ENCODE measurements around the gene PPM1H.
"Not testable (repeated sequence)": the region's sequence is repeated elsewhere in the genome, so short reads cannot be mapped to it uniquely, and the experiment has no call there.

Gene PPM1H

GRCh38 chr12:62966446-62966989 lies 31.6 kb upstream of the PPM1H start:
- H3K9ac ChIP-seq (ENCODE audit: low read length); H3K4me1 ChIP-seq (ENCODE audit: control insufficient read depth, insufficient read depth, low read length); H3K36me3 ChIP-seq (ENCODE audit: control insufficient read depth, insufficient read depth, low read length, severe bottlenecking); H3K4me3 ChIP-seq (ENCODE audit: low read length); H3K9me3 ChIP-seq (ENCODE audit: control insufficient read depth, low read length); H3K27me3 ChIP-seq (replicated peaks; ENCODE audit: control insufficient read depth, insufficient read depth, low read length); DNase-seq (ENCODE audit: low read depth): not testable (repeated sequence)

DNA sequence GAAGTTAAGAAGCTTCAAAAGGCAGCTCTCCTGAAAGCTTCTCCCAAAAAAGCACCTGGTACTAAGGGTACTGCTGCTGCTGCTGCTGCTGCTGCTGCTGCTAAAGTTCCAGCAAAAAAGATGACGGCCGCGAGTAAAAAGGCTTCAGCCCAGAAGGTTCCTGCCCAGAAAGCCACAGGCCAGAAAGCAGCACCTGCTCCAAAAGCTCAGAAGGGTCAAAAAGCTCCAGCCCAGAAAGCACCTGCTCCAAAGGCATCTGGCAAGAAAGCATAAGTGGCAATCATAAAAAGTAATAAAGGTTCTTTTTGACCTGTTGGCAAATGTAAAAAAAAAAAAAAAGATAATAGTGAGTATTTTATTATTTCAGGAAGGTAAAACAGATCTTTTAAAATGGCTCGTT lies 30.8 kb upstream of the PPM1H start:
- not testable (repeated sequence) for H3K4me3 ChIP-seq (ENCODE audit: low read length); DNase-seq (ENCODE audit: low read depth); H3K27me3 ChIP-seq (replicated peaks; ENCODE audit: control insufficient read depth, insufficient read depth, low read length); H3K36me3 ChIP-seq (ENCODE audit: control insufficient read depth, insufficient read depth, low read length, severe bottlenecking); H3K4me1 ChIP-seq (ENCODE audit: control insufficient read depth, insufficient read depth, low read length); H3K9ac ChIP-seq (ENCODE audit: low read length); H3K9me3 ChIP-seq (ENCODE audit: control insufficient read depth, low read length)

DNA sequence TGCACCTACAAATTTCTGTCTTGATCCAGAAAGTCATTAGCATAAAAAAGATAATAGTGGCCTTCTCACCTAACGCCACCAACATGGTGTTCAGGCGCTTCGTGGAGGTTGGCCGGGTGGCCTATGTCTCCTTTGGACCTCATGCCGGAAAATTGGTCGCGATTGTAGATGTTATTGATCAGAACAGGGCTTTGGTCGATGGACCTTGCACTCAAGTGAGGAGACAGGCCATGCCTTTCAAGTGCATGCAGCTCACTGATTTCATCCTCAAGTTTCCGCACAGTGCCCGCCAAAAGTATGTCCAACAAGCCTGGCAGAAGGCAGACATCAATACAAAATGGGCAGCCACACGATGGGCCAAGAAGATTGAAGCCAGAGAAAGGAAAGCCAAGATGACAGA lies 30.3 kb upstream of the PPM1H start:
- H3K27me3 ChIP-seq (replicated peaks; ENCODE audit: control insufficient read depth, insufficient read depth, low read length); H3K9ac ChIP-seq (ENCODE audit: low read length); H3K4me3 ChIP-seq (ENCODE audit: low read length); H3K36me3 ChIP-seq (ENCODE audit: control insufficient read depth, insufficient read depth, low read length, severe bottlenecking); DNase-seq (ENCODE audit: low read depth); H3K9me3 ChIP-seq (ENCODE audit: control insufficient read depth, low read length); H3K4me1 ChIP-seq (ENCODE audit: control insufficient read depth, insufficient read depth, low read length): not testable (repeated sequence)

DNA sequence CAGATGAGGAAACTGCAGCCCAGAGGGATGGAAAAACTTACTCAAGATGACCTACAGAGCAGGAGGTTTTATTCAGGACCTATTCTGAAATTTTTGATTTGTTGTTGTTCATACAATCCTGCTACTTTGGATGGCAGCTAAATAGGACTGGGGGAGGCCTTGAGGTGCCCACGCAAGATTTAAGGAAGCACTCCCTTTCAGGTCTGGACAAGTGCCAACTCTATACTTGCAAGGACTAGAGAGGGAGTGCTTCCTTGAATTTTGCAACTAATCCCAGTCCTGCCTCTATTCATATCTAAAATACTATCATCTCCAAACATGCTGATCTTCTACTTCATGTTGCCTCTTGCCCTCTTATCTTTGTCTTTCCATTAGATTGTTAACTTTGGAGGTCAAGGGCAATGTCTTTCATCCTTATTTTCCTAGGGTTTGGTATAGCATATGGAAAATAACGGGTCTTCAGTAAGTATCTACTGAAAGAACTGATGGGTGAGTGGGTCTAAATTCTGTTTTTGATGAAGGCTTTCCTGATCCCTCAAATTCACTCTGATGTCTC lies 28.6 kb upstream of the PPM1H start:
- no peak overlapping the region for H3K9ac ChIP-seq (ENCODE audit: low read length)

DNA sequence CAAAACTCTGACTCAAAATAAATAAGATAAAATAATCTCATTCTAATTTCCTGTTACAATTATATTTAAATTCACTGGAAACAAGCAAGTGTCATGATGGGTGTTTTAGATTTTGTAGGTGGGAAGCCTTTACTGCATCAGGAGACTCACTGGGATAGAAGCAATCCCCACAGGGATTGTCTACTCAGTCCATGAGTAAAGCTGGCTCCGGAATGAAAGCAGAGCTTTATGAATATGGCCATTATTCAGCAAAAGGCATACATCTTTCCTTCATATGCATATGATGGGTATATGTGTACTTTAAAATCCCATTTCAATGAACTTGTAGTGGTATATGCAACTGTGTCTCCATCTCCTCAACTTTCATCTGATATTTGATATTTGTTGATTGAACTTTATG lies 25.4 kb upstream of the PPM1H start:
- no peaks in the 10 kb centered on the region for H3K9me3 ChIP-seq (ENCODE audit: control insufficient read depth, low read length)
- H3K4me1 ChIP-seq (ENCODE audit: control insufficient read depth, insufficient read depth, low read length): peaks cover 3% of the 10 kb centered on the region
- DNase-seq (ENCODE audit: low read depth): no peak
- peaks cover 9% of the 10 kb centered on the region for H3K27me3 ChIP-seq (replicated peaks; ENCODE audit: control insufficient read depth, insufficient read depth, low read length)
- H3K4me3 ChIP-seq (ENCODE audit: low read length): no peak overlapping the region
- no peaks in the 10 kb centered on the region for H3K36me3 ChIP-seq (ENCODE audit: control insufficient read depth, insufficient read depth, low read length, severe bottlenecking)
- H3K9ac ChIP-seq (ENCODE audit: low read length): no peak overlapping the region

More for the DNA sequence above, 28.6 kb upstream of the PPM1H start:
- DNase-seq (ENCODE audit: low read depth): no peak
- H3K4me3 ChIP-seq (ENCODE audit: low read length): no peak overlapping the region
- H3K36me3 ChIP-seq (ENCODE audit: control insufficient read depth, insufficient read depth, low read length, severe bottlenecking): no peaks in the 10 kb centered on the region
- no peaks in the 10 kb centered on the region for H3K9me3 ChIP-seq (ENCODE audit: control insufficient read depth, low read length)
- peaks cover 5% of the 10 kb centered on the region for H3K27me3 ChIP-seq (replicated peaks; ENCODE audit: control insufficient read depth, insufficient read depth, low read length)
- H3K4me1 ChIP-seq (ENCODE audit: control insufficient read depth, insufficient read depth, low read length): no peaks in the 10 kb centered on the region

- Histone ChIP-seq H3K9ac (ENCODE audit: low read length) (no peak overlapping the region), H3K4me3 (ENCODE audit: low read length) (no peak overlapping the region), H3K9me3 (ENCODE audit: control insufficient read depth, low read length) (no peaks in the 10 kb centered on the region), H3K4me1 (ENCODE audit: control insufficient read depth, insufficient read depth, low read length) (peaks cover 3% of the 10 kb centered on the region), H3K27me3 (replicated peaks; ENCODE audit: control insufficient read depth, insufficient read depth, low read length) (peaks cover 9% of the 10 kb centered on the region), H3K36me3 (ENCODE audit: control insufficient read depth, insufficient read depth, low read length, severe bottlenecking) (no peaks in the 10 kb centered on the region)
- no peak for DNase-seq (ENCODE audit: low read depth)
Observed at GRCh38 chr12:62959745-62960144, 24.8 kb upstream of the PPM1H start.

DNA sequence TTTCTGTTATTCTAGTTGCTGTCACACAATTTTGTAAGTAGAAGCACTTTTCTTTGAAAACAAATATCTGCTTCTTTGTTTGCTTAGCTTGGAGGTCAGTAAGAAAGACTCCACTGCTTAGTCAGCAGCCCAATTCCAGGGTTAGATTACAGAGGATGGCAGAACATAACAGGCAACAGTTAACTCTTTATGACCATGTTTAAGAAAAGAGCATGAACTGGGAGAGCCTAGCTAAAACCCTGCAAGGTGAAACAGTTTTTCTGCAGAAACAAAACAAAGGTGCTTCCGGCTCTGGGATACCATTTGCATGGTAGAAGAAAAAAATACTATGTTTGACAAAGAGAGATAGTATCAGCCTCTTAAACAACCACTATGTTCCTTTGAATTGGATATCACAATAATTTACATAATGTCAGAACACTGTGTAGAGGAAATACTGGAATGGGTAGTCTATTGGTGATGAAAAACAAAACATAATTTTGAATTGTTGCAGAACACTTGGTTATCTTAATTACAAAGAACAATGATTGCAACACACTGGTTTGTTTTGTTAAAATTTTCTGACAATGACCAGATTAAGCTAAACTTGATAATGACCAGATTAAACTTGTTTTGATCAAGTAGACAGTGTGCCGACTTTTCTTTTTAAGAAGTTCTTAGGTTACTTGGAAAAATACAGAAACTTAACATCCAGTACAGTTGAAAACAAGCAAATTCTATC lies 22.4 kb upstream of the PPM1H start:
- no peak overlapping the region for H3K9ac ChIP-seq (ENCODE audit: low read length)
- no peaks in the 10 kb centered on the region for H3K9me3 ChIP-seq (ENCODE audit: control insufficient read depth, low read length)
- H3K27me3 ChIP-seq (replicated peaks; ENCODE audit: control insufficient read depth, insufficient read depth, low read length): peaks cover 7% of the 10 kb centered on the region
- peak; percentile 73 for DNase-seq (ENCODE audit: low read depth)
- H3K4me3 ChIP-seq (ENCODE audit: low read length): no peak overlapping the region
- peaks cover 3% of the 10 kb centered on the region for H3K4me1 ChIP-seq (ENCODE audit: control insufficient read depth, insufficient read depth, low read length)
- H3K36me3 ChIP-seq (ENCODE audit: control insufficient read depth, insufficient read depth, low read length, severe bottlenecking): no peaks in the 10 kb centered on the region

DNA sequence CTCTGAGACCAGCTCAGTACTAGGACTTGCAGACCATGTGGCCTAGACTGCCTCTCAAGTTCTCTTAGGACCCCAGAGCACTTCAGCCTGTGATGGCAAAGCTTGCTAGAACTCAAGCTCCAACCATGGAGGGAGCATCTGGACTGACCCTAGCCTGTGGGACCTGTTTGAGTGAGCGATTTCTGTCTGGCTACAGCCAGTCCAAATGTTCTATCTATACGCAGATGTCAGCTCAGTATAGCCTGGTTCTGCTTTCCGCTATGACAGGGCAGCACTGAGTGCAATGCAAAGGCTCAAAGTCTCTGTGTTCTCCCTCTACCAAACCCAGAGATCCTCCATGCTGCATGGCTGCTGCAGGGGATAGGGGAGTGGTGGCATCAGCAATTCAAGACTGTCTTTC lies 20.7 kb upstream of the PPM1H start:
- Histone ChIP-seq H3K36me3 (ENCODE audit: control insufficient read depth, insufficient read depth, low read length, severe bottlenecking) (no peaks in the 10 kb centered on the region), H3K4me1 (ENCODE audit: control insufficient read depth, insufficient read depth, low read length) (peaks cover 3% of the 10 kb centered on the region), H3K27me3 (replicated peaks; ENCODE audit: control insufficient read depth, insufficient read depth, low read length) (peaks cover 7% of the 10 kb centered on the region), H3K9me3 (ENCODE audit: control insufficient read depth, low read length) (no peaks in the 10 kb centered on the region), H3K9ac (ENCODE audit: low read length) (no peak overlapping the region), H3K4me3 (ENCODE audit: low read length) (no peak overlapping the region)
- DNase-seq (ENCODE audit: low read depth): no peak

DNA sequence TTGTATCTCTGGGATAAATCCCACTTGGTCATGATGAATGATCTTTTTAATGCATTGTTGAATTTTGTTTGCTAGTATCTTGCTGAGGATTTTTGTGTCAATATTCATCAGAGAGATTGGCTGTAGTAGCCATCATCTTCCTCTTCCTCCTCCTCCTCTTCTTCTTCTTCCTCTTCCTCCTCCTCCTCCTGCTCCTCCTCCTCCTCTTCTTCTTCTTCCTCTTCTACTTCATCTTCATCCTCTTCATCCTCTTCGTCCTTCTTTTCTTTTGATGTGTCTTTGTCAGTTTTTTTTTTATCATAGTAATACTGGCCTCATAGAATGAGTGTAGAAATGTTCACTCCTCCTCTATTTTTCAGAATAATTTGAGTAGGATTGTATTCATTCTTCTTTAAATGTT lies 15.4 kb upstream of the PPM1H start:
- no peaks in the 10 kb centered on the region for H3K9me3 ChIP-seq (ENCODE audit: control insufficient read depth, low read length)
- H3K9ac ChIP-seq (ENCODE audit: low read length): no peak overlapping the region
- H3K36me3 ChIP-seq (ENCODE audit: control insufficient read depth, insufficient read depth, low read length, severe bottlenecking): no peaks in the 10 kb centered on the region
- H3K27me3 ChIP-seq (replicated peaks; ENCODE audit: control insufficient read depth, insufficient read depth, low read length): no peaks in the 10 kb centered on the region
- no peak for DNase-seq (ENCODE audit: low read depth)
- H3K4me3 ChIP-seq (ENCODE audit: low read length): no peak overlapping the region
- H3K4me1 ChIP-seq (ENCODE audit: control insufficient read depth, insufficient read depth, low read length): no peaks in the 10 kb centered on the region

- DNase-seq (ENCODE audit: low read depth): no peak
- H3K9me3 ChIP-seq (ENCODE audit: control insufficient read depth, low read length): no peaks in the 10 kb centered on the region
- no peaks in the 10 kb centered on the region for H3K36me3 ChIP-seq (ENCODE audit: control insufficient read depth, insufficient read depth, low read length, severe bottlenecking)
- H3K9ac ChIP-seq (ENCODE audit: low read length): no peak overlapping the region
- H3K4me1 ChIP-seq (ENCODE audit: control insufficient read depth, insufficient read depth, low read length): no peaks in the 10 kb centered on the region
- no peak overlapping the region for H3K4me3 ChIP-seq (ENCODE audit: low read length)
- H3K27me3 ChIP-seq (replicated peaks; ENCODE audit: control insufficient read depth, insufficient read depth, low read length): peaks cover 11% of the 10 kb centered on the region
Observed at GRCh38 chr12:62948123-62948522, 13.2 kb upstream of the PPM1H start.

DNA sequence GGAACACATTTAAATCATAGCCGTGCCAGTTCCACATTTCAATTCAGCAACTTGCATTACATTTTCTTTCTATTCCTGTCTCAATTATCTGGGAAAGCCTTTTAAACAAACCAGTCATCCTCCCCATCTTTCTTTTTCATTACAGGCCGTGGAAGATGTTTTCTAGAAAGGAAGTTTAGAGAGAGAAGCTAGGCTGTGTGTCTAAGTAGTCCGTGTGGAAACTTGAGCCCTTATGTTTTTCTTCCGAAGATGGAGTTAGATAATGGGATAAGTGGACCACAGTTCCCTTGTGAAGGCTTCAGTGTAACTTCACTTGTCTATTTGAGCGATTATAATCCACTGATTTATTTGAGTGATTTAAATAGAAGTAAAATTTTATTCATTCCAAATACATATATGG lies 12.4 kb upstream of the PPM1H start:
- Histone ChIP-seq H3K27me3 (replicated peaks; ENCODE audit: control insufficient read depth, insufficient read depth, low read length) (peaks cover 11% of the 10 kb centered on the region), H3K36me3 (ENCODE audit: control insufficient read depth, insufficient read depth, low read length, severe bottlenecking) (no peaks in the 10 kb centered on the region), H3K9ac (ENCODE audit: low read length) (no peak overlapping the region), H3K4me3 (ENCODE audit: low read length) (no peak overlapping the region), H3K9me3 (ENCODE audit: control insufficient read depth, low read length) (no peaks in the 10 kb centered on the region), H3K4me1 (ENCODE audit: control insufficient read depth, insufficient read depth, low read length) (no peaks in the 10 kb centered on the region)
- no peak for DNase-seq (ENCODE audit: low read depth)

Measured in adipocyte (in vitro differentiated cells).